ENCODE data around the gene PIP5K1C. TPM values are rescaled to one million over a fixed set of nuclear protein-coding genes. Genes with fewer than 3 reads are reported as not detected.
A peak's percentile ranks its signal among the peaks of the same experiment; 100 is the strongest.
"Not testable (repeated sequence)": the region's sequence is repeated elsewhere in the genome, so short reads cannot be mapped to it uniquely, and the experiment has no call there.

The PIP5K1C gene
- total RNA-seq, 8 experiments from 2014 or later, result 6.7 to 21.4 (median 13.7) TPM

DNA sequence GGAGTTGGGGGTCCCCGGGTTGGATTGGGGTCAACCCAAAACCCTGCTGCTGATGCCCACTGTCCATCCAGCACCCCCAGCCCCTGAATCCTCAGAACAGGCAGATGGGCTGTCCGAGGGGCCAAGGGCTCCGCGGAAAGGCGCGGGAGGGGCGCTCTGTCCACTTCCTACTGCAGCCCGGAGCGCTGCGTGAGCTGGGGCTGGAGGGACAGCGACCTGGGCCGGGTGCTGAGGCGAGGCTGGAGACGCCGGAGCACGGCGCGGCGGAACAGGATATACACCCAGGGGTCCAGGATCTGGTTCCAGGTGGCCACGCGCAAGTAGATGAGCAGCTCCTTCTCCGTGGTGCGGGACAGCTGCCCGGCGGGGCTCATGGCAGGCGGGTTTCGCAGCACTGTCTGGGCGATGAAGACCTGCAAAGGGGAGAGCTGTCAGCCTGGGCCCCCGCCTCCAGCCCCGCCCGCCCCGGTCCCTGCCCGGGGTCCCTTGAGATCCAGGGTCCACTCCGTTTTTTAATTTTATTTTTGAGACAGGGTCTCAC lies 104.7 kb downstream of the PIP5K1C start:
- in situ Hi-C loops (cut with MboI; ENCODE audit: low pct_unique_long_range_greater_than_20kb in 2 of 9, low sequenced_read_pairs in 9 of 9, unreplicated experiment in 9 of 9), result no loop called here
- 69 to 93% (median 72%) methylated on average over 2 to 7 of the region's 34 CpGs; no CpG with 5 or more reads in 6 of the 10 experiments for WGBS, 10 experiments
- H3K27ac ChIP-seq, result no peak overlapping the region
- no peak overlapping the region for H3K4me3 ChIP-seq
- no peak for ATAC-seq (replicated peaks in 6 of 8)
- H3K4me1 ChIP-seq (replicated peaks in 1 of 2), result no peaks in the 10 kb centered on the region

DNA sequence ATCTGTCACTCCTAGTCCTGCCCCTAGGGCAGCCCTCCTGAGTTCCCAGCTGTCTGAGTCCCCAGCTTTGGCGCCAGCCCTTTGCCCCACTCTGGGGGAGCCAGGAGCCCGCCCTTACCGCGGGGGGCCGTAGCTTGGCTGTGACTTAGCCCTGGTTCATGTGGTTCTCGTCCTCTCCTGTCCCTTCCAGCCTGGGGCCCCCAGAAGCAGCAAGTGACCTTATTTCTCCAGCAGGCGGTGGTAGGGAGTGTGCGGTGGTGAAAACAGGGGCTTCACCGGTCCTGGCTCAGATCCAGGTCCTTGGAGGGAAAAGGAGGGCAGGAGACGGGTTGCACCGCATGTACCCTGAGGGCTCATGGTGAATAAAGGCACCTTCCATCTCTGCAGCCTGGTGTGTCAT lies 107.1 kb downstream of the PIP5K1C start:
- no peak for ATAC-seq (replicated peaks in 6 of 8)
- no CpG with 5 or more reads among the region's 11 CpGs for WGBS, 10 experiments
- in situ Hi-C loops (cut with MboI; ENCODE audit: low pct_unique_long_range_greater_than_20kb in 2 of 9, low sequenced_read_pairs in 9 of 9, unreplicated experiment in 9 of 9), result no loop called here
- no peaks in the 10 kb centered on the region for H3K4me1 ChIP-seq (replicated peaks in 1 of 2)
- no peak overlapping the region for H3K4me3 ChIP-seq
- no peak overlapping the region for H3K27ac ChIP-seq

DNA sequence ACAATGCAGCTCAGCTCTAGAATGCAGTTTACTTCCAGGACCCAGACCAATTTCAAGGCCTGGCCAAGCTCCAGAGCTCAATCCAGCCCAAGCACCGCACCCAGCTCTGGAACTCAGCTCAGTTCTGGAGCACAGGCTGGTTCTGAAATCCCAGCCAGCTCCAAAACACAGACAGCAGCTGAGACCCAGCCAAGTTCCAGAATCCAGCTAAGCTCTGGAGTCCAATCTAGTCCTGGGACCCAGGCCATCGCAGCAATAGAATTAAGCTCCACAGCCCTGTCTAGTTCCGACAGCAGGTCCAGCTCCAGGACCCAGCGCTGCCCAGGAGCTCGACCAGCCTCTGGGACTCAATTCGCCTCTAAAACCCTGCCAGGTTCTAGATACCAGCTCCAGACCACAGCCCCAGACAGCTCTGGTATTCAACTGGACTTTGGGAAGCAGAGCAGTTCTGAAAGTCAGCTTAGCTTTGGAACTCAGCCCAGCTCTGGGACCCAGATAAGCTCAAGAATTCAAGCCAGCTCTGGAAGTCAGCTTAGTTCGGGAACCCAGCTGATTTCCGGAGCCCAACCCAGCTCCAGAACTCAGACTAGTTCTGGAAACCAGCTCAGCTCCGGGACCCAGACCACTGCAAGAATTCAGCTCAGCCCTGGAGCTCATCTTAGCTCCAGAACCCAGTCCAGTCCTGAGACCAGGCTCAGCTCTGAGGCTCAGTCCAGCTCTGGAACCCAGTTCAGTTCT lies 108.2 kb downstream of the PIP5K1C start:
- no peak overlapping the region for H3K27ac ChIP-seq
- 0 to 83% (median 55%) methylated on average over 1 to 8 of the region's 9 CpGs; no CpG with 5 or more reads in 7 of the 10 experiments for WGBS, 10 experiments
- in situ Hi-C loops (cut with MboI; ENCODE audit: low pct_unique_long_range_greater_than_20kb in 2 of 9, low sequenced_read_pairs in 9 of 9, unreplicated experiment in 9 of 9), result no loop called here
- no peaks in the 10 kb centered on the region for H3K4me1 ChIP-seq (replicated peaks in 1 of 2)
- no peak overlapping the region for H3K4me3 ChIP-seq
- ATAC-seq (replicated peaks in 6 of 8), result peak in 1 of 8 experiments; percentile 22

DNA sequence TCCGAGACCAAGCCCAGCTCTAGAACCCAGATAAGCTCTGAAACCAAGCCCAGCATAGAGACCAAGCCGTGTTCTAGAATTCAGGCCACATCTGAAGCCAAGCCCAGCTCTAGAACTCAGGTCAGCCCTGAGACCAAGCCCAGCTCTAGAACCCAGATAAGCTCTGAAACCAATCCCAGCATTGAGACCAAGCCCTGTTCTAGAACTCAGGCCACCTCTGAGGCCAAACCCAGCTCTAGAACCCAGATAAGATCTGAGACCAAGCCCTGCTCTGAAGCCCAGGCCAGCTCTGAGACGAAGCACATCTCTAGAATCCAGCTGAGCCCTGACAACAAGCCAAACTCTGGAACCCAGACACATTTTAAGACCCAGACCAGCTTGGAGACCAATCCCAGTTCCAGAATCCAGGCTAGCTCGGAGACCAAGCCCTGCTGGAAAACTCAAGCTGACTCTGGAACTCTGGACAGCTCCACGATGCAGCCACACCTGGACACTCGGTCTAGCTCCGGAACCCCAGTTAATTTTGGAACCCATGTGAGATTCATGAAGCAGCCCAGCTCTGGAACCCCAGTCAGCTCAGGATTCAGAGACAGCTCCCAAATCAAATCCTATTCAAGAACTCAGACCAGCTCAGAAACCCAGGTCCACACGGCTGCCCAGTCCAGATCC lies 109.1 kb downstream of the PIP5K1C start:
- no peak for ATAC-seq (replicated peaks in 6 of 8)

DNA sequence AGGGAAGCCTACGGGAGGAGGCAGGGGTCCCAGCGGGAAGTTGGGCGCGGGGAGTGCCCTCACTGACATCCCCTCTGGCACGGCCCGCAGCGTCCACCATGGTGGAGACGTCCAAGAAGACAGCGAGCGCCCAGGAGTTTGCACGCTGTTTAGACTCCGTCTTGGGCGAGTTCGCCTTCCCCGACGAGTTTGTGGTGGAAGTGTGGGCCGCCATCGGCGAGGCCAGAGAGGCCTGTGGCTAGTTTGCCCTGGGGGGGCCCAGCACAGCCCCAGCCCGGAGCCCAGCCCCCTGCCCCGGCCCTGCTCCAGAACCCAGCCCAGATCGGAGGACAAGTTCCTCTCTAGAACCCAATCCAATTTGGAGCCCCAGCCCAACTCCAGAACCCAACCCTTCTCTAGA lies 110.3 kb downstream of the PIP5K1C start:
- in situ Hi-C loops (cut with MboI; ENCODE audit: low pct_unique_long_range_greater_than_20kb in 2 of 9, low sequenced_read_pairs in 9 of 9, unreplicated experiment in 9 of 9), result no loop called here
- ATAC-seq (replicated peaks in 6 of 8), result no peak
- H3K27ac ChIP-seq, result no peak overlapping the region
- no peak overlapping the region for H3K4me3 ChIP-seq
- WGBS, 10 experiments, result 95% methylated on average over 14 of the region's 22 CpGs; no CpG with 5 or more reads in 9 of the 10 experiments
- H3K4me1 ChIP-seq (replicated peaks in 1 of 2), result no peaks in the 10 kb centered on the region

More for the DNA sequence above, 109.1 kb downstream of the PIP5K1C start:
- 59 to 100% (median 87%) methylated on average over 1 to 4 of the region's 8 CpGs; no CpG with 5 or more reads in 4 of the 10 experiments for WGBS, 10 experiments
- Histone ChIP-seq H3K27ac (no peak overlapping the region), H3K4me3 (no peak overlapping the region), H3K4me1 (replicated peaks in 1 of 2) (no peaks in the 10 kb centered on the region)
- in situ Hi-C loops (cut with MboI; ENCODE audit: low pct_unique_long_range_greater_than_20kb in 2 of 9, low sequenced_read_pairs in 9 of 9, unreplicated experiment in 9 of 9), result no loop called here

DNA sequence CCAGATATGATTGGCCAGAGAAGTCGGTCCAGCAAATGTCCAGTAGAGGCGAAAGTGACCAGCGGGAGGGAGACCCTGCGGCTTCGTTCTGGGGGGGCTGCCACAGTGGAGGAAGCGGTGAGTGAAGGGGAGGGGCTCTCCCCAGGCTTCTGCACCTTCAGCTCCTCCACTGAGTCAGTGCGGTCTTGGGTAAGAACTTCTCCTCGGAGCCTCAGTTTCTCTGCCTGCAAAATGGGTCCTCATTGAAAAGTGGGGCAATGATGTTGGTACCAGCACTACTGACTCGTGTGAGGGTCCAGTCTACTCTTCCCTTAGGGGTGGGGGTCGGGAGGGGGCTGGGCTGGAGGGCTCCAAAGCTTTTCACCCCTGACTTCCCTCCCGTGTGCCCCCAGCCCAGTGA lies 110.8 kb downstream of the PIP5K1C start:
- WGBS, 10 experiments, result 65 to 100% (median 93%) methylated on average over 1 to 5 of the region's 11 CpGs; no CpG with 5 or more reads in 3 of the 10 experiments
- in situ Hi-C loops (cut with MboI; ENCODE audit: low pct_unique_long_range_greater_than_20kb in 2 of 9, low sequenced_read_pairs in 9 of 9, unreplicated experiment in 9 of 9), result no loop called here
- no peak for ATAC-seq (replicated peaks in 6 of 8)
- Histone ChIP-seq H3K27ac (no peak overlapping the region), H3K4me3 (no peak overlapping the region), H3K4me1 (replicated peaks in 1 of 2) (no peaks in the 10 kb centered on the region)

DNA sequence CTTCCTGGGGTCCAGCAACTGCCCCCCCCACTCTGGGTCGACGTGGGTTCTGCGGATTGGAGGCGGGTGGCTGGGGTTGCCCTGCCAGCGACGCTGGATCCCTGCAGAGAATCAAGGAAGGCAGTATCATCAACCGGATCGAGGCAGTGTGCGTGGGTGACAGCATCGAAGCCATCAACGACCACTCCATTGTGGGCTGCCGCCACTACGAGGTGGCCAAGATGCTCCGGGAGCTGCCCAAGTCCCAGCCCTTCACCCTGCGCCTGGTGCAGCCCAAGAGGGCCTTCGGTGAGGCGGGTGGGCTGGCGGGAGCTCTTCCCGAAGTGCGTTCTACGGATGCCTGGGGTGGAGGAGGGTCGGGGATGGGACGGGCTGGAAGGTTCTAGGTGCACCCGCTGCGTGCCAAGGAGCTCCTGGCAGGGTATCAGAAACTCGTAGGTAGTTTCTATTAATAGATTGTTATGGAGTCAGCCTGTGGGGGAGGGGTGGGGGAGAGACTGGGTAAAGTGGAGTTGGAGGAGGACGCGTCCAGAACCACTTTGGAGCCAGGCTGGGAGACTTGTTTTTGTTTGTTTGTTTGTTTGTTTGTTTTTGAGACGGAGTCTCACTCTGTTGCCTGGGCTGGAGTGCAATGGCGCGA lies 113.4 kb downstream of the PIP5K1C start:
- Histone ChIP-seq H3K4me1 (replicated peaks in 1 of 2) (no peaks in the 10 kb centered on the region), H3K4me3 (no peak overlapping the region), H3K27ac (no peak overlapping the region)
- WGBS, 10 experiments, result 60 to 80% (median 70%) methylated on average over 1 to 2 of the region's 31 CpGs; no CpG with 5 or more reads in 7 of the 10 experiments
- ATAC-seq (replicated peaks in 6 of 8), result peak in 3 of 8 experiments; percentile 29 to 56 (median 33)
- in situ Hi-C loops (cut with MboI; ENCODE audit: low pct_unique_long_range_greater_than_20kb in 2 of 9, low sequenced_read_pairs in 9 of 9, unreplicated experiment in 9 of 9), result no loop called here

DNA sequence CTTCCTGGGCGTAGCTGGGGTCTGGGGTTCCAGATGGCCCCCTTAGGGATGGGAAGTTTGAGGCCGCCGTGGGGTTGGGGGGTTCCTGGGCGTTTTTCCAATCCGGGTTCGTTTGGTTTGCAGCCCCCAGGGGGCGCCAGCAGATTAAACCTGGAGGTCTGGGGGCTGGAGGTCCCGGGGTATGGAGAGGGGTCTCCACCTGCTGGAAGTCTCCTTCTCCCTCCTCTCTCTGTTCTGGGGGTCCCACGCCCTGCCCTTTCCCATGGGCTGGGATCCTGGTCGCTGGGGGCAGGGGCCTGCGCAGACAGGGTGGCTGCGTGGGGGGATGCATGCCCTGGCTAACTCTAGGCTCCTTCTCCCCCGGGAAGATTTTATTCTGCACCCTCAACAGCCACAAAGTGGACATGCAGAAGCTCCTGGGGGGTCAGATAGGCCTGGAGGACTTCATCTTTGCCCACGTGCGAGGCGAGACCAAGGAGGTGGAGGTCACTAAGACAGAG lies 114.1 kb downstream of the PIP5K1C start:
- Histone ChIP-seq H3K4me1 (replicated peaks in 1 of 2) (no peaks in the 10 kb centered on the region), H3K27ac (no peak overlapping the region), H3K4me3 (no peak overlapping the region)
- peak in 4 of 8 experiments; percentile 15 to 57 (median 28) for ATAC-seq (replicated peaks in 6 of 8)
- in situ Hi-C loops (cut with MboI; ENCODE audit: low pct_unique_long_range_greater_than_20kb in 2 of 9, low sequenced_read_pairs in 9 of 9, unreplicated experiment in 9 of 9), result no loop called here
- 0 to 27% methylated on average over 5 to 7 of the region's 16 CpGs; no CpG with 5 or more reads in 8 of the 10 experiments for WGBS, 10 experiments

DNA sequence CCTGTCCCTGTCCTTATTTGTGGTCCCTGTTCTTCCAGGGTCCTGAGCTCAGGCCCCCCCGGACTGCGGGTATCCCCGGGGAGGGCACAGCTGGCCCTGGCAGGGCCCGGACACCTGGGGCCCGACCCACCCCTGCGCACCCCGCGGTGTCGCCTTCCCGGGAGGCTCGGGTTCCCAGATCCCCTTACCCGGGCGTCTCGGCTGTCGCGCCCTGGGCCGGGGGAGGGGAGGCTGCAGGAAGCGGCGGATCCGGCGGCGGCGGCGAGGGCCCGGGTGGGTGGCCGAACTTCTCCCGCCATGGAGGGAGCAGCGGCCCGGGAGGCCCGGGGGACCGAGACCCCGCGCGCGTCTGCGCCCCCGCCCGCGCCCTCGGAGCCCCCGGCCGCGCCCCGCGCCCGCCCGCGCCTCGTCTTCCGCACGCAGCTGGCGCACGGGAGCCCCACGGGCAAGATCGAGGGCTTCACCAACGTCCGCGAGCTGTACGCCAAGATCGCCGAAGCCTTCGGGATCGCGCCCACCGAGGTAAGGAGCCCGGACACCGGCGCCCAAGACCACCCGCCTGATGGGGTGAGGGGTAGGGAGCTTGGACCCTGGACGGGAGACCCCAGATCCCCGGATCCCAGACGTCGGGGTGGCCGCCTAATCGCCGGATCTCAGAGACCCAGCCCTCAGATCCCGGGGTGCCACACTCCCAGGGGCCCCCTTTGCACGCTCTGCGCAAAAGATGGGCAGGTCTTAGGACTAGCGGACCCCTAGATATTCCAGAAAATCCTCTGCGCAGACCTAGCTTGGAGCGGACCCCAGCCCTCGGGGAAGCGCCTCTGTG lies 114.8 kb downstream of the PIP5K1C start, which contains the start of gene GIPC3:
TSS of gene GIPC3 (plus strand) at position 178 of the 826 bp plus-strand sequence. CDS start at position 298, 120 bp downstream.
- in situ Hi-C loops (cut with MboI; ENCODE audit: low pct_unique_long_range_greater_than_20kb in 2 of 9, low sequenced_read_pairs in 9 of 9, unreplicated experiment in 9 of 9), result no loop called here
- Histone ChIP-seq H3K27ac (no peak within 1 kb of the TSS), H3K4me3 (no peak within 1 kb of the TSS), H3K4me1 (replicated peaks in 1 of 2) (peaks cover 0 to 1% of the 10 kb centered on the region in 2 donors)
- peak in 2 of 8 experiments; percentile 3 to 16 for ATAC-seq (replicated peaks in 6 of 8)
- WGBS, 10 experiments, result 0 to 24% methylated on average over 1 to 5 of the region's 84 CpGs; no CpG with 5 or more reads in 8 of the 10 experiments

DNA sequence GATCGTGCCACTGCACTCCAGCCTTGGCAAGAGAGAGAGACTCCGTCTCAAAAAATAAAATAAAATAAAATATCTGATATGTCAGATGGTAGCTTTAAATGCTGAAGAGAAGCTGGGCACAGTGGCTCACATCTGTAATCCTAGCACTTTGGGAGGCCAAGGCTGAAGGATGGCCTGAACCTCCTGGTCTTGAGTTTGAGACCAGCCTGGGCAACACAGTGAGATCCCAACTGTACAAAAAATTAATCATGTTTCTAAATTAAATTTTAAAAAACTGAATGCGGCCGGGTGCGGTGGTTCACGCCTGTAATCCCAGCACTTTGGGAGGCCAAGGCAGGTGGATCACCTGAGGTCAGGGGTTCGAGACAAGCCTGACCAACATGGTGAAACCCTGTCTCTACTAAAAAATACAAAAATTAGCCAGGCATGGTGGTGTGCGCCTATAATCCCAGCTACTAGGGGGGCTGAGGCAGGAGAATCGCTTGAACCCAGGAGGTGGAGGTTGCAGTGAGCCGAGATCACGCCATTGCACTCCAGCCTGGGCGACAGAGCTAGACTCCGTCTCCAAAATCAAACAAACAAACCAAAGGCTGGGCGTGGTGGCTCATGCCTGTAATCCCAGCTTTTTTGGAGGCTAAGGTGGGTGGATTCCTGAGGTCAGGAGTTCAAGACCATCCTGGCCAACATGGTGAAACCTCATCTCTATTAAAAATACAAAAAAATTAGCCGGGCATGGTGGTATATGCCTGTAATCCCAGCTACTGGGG lies 116.0 kb downstream of the PIP5K1C start:
- H3K4me3 ChIP-seq; in situ Hi-C loops (cut with MboI; ENCODE audit: low pct_unique_long_range_greater_than_20kb in 2 of 9, low sequenced_read_pairs in 9 of 9, unreplicated experiment in 9 of 9); H3K27ac ChIP-seq; ATAC-seq (replicated peaks in 6 of 8): not testable (repeated sequence)
- peaks cover 0 to 10% of the 10 kb centered on the region in 2 donors for H3K4me1 ChIP-seq (replicated peaks in 1 of 2)
- WGBS, 10 experiments, result 44 to 100% (median 80%) methylated on average over 1 to 12 of the region's 15 CpGs; no CpG with 5 or more reads in 1 of the 10 experiments

DNA sequence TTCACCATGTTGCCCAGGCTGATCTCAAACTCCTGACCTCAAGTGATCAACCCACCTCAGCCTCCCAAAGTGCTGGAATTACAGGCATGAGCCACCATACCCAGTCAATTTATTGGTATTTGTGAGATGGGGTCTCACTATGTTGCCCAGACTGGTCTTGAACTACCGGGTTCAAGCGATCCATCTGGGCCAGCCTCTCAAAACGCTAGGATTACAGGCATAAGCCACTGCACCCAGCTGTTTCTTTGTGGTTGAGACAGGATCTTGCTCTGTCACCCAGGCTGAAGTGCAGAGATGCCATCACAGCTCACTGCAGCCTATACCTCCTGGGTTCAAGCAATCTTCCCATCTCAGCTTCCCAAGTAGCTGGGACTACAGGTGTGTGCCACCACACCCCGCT lies 118.5 kb downstream of the PIP5K1C start:
- peaks cover 0 to 12% of the 10 kb centered on the region in 2 donors for H3K4me1 ChIP-seq (replicated peaks in 1 of 2)
- H3K4me3 ChIP-seq; in situ Hi-C loops (cut with MboI; ENCODE audit: low pct_unique_long_range_greater_than_20kb in 2 of 9, low sequenced_read_pairs in 9 of 9, unreplicated experiment in 9 of 9); ATAC-seq (replicated peaks in 6 of 8); H3K27ac ChIP-seq: not testable (repeated sequence)
- WGBS, 10 experiments, result 17 to 50% (median 43%) methylated on average over 1 to 2 of the region's 4 CpGs; no CpG with 5 or more reads in 7 of the 10 experiments
